H1 (cell line): Measurements from ENCODE around the gene ZNF618. TPM values are rescaled to one million over a fixed set of nuclear protein-coding genes. Genes with fewer than 3 reads are reported as not detected.
A peak's percentile ranks its signal among the peaks of the same experiment; 100 is the strongest.

Experiments
- CTCF ChIA-PET: fragments of 300-600 bp; sonication (Branson Sonifier 250); formaldehyde crosslinking; loops from one replicate; lab custom pipeline; 2021; ENCODE audit not compliant: partially characterized antibody; lab: Charles Lee
- POLR2A ChIA-PET: fragments of 300-600 bp; sonication (Branson Sonifier 250); formaldehyde crosslinking; loops from one replicate; lab custom pipeline; 2021; ENCODE audit warnings: inconsistent platforms; ENCODE audit not compliant: partially characterized antibody; lab: Charles Lee
- DNase-seq, 2 experiments: peaks; one replicate each; pipeline versions ENCODE4 v3.0.0 to v3.0.0-alpha.2; 2010 to 2022; ENCODE audit warnings: low spot score in 2 of 2, low read depth in 1 of 2, mixed read lengths in 1 of 2
- FAIRE-seq: peaks from 2 replicates; lab custom pipeline; 2011; peaks lifted over from hg19 to GRCh38; lab: Jason Lieb, UNC
- H2AFZ ChIP-seq: 2 replicates; pipeline ENCODE4 v1.8.1; 2012; ENCODE audit warnings: low read length, inconsistent platforms
- H2AK5ac ChIP-seq: 2 replicates; pipeline ENCODE4 v1.6.1; 2013; ENCODE audit warnings: low read depth, low read length
- H2BK120ac ChIP-seq: replicated peaks from 2 replicates; pipeline ENCODE3; 2013; ENCODE audit warnings: low read depth, low read length, inconsistent platforms
- H2BK12ac ChIP-seq: 2 replicates; pipeline ENCODE4 v1.6.1; 2013; ENCODE audit warnings: low read depth, low read length
- H2BK15ac ChIP-seq: 2 replicates; pipeline ENCODE4 v1.6.1; 2013; ENCODE audit warnings: low read length
- H2BK20ac ChIP-seq: 2 replicates; pipeline ENCODE4 v1.6.1; 2013; ENCODE audit warnings: low read length
- H2BK5ac ChIP-seq: 2 replicates; pipeline ENCODE4 v1.6.1; 2013; ENCODE audit warnings: low read depth, low read length
- H3K14ac ChIP-seq: 2 replicates; pipeline ENCODE4 v1.6.1; 2013; ENCODE audit warnings: inconsistent platforms; ENCODE audit not compliant: insufficient read length
- H3K18ac ChIP-seq: 2 replicates; pipeline ENCODE4 v1.6.1; 2013; ENCODE audit warnings: low read length; ENCODE audit errors: extremely low read depth
- H3K23ac ChIP-seq: 2 replicates; pipeline ENCODE4 v1.6.1; 2013; ENCODE audit warnings: inconsistent platforms; ENCODE audit not compliant: insufficient read length
- H3K23me2 ChIP-seq: 2 replicates; pipeline ENCODE4 v1.6.1; 2013; ENCODE audit warnings: low read depth, low read length
- H3K27ac ChIP-seq: 2 replicates; pipeline ENCODE4 v1.6.1; 2011; ENCODE audit warnings: low read depth, low read length, inconsistent platforms
- H3K27me3 ChIP-seq, 4 experiments: replicated peaks in 1 of 4; 1 replicate in 1 of 4; 2 replicates in 3 of 4; pipeline versions ENCODE4 v1.6.1 to v1.8.1; 2011 to 2013; ENCODE audit warnings: low read length in 3 of 4, mild to moderate bottlenecking in 3 of 4, inconsistent platforms in 2 of 4, mixed read lengths in 2 of 4, moderate library complexity in 1 of 4; ENCODE audit not compliant: control insufficient read depth in 3 of 4, insufficient read depth in 3 of 4; ENCODE audit errors: extremely low read depth in 1 of 4
- H3K36me3 ChIP-seq, 4 experiments: 2 replicates each; pipeline versions ENCODE4 v1.6.1 to v1.8.1; 2011 to 2013; ENCODE audit warnings: mild to moderate bottlenecking in 4 of 4, low read length in 3 of 4, moderate library complexity in 2 of 4, control low read depth in 1 of 4, inconsistent platforms in 1 of 4; ENCODE audit not compliant: insufficient read depth in 4 of 4, control insufficient read depth in 2 of 4
- H3K4ac ChIP-seq: replicated peaks from 2 replicates; pipeline ENCODE3; 2013; ENCODE audit warnings: low read length, low read depth, mixed read lengths, inconsistent platforms; ENCODE audit not compliant: insufficient read length
- H3K4me1 ChIP-seq, 4 experiments: replicated peaks in 1 of 4; 1 replicate in 1 of 4; 2 replicates in 3 of 4; pipeline versions ENCODE4 v1.6.1 to v1.8.1; 2011 to 2013; ENCODE audit warnings: low read length in 3 of 4, inconsistent platforms in 2 of 4, mixed read lengths in 1 of 4; ENCODE audit not compliant: insufficient read depth in 4 of 4, control insufficient read depth in 3 of 4
- H3K4me2 ChIP-seq, 2 experiments: 2 replicates each; pipeline versions ENCODE4 v1.6.1 to v1.8.1; 2011 to 2013; ENCODE audit warnings: low read depth in 2 of 2, low read length in 2 of 2, control low read depth in 1 of 2, inconsistent platforms in 1 of 2, mild to moderate bottlenecking in 1 of 2; ENCODE audit not compliant: insufficient read depth in 1 of 2
- H3K4me3 ChIP-seq, 4 experiments: fragments of 200-600, 300-600 bp in 1 of 4; sonication (generic), shearing (Covaris generic), sonication (Bioruptor Twin) in 1 of 4; 2 replicates each; pipeline versions ENCODE4 v1.5.1 to v1.8.1; 2011 to 2016; ENCODE audit warnings: low read length in 4 of 4, low read depth in 3 of 4, control low read depth in 2 of 4, inconsistent platforms in 2 of 4, mild to moderate bottlenecking in 2 of 4, mixed read lengths in 1 of 4, moderate library complexity in 1 of 4; ENCODE audit not compliant: insufficient read depth in 2 of 4; ENCODE audit errors: extremely low read depth in 1 of 4
- H3K56ac ChIP-seq: replicated peaks from 2 replicates; pipeline ENCODE3; 2013; ENCODE audit warnings: low read depth, mild to moderate bottlenecking, mixed read lengths, low read length, inconsistent platforms; ENCODE audit not compliant: insufficient read length
- H3K79me1 ChIP-seq: 2 replicates; pipeline ENCODE4 v1.6.1; 2013; ENCODE audit warnings: low read depth, low read length, control low read depth
- H3K79me2 ChIP-seq, 2 experiments: 2 replicates each; pipeline versions ENCODE4 v1.6.1 to v1.8.1; 2012 to 2013; ENCODE audit warnings: low read length in 2 of 2, mild to moderate bottlenecking in 2 of 2, inconsistent platforms in 1 of 2; ENCODE audit not compliant: insufficient read depth in 2 of 2, control insufficient read depth in 1 of 2
- H3K9ac ChIP-seq, 4 experiments: replicated peaks in 1 of 4; 1 replicate in 1 of 4; 2 replicates in 3 of 4; pipeline versions ENCODE4 v1.6.1 to v1.8.1; 2011 to 2013; ENCODE audit warnings: low read depth in 3 of 4, low read length in 3 of 4, control low read depth in 2 of 4, mild to moderate bottlenecking in 2 of 4, moderate library complexity in 2 of 4, inconsistent platforms in 1 of 4; ENCODE audit errors: extremely low read depth in 1 of 4
- H3K9me3 ChIP-seq, 2 experiments: 2 replicates each; pipeline versions ENCODE4 v1.6.1 to v1.8.1; 2012 to 2013; ENCODE audit warnings: mild to moderate bottlenecking in 2 of 2, moderate library complexity in 2 of 2, control low read depth in 1 of 2, inconsistent platforms in 1 of 2, low read depth in 1 of 2, low read length in 1 of 2, mixed read lengths in 1 of 2; ENCODE audit not compliant: insufficient read depth in 2 of 2
- H4K20me1 ChIP-seq, 2 experiments: replicated peaks in 1 of 2; 2 replicates each; pipeline versions ENCODE3 to v1.8.1; 2011 to 2013; ENCODE audit warnings: inconsistent platforms in 2 of 2, low read length in 2 of 2, mild to moderate bottlenecking in 1 of 2; ENCODE audit not compliant: insufficient read depth in 2 of 2, control insufficient read depth in 1 of 2
- H4K5ac ChIP-seq: 2 replicates; pipeline ENCODE4 v1.6.1; 2013; ENCODE audit warnings: low read length, low read depth, mixed read lengths, inconsistent platforms; ENCODE audit not compliant: insufficient read length
- H4K8ac ChIP-seq: 2 replicates; pipeline ENCODE4 v1.8.0; 2013; ENCODE audit warnings: mild to moderate bottlenecking, moderate library complexity, low read length, inconsistent platforms; ENCODE audit not compliant: insufficient read depth; ENCODE audit errors: extremely low read depth
- H4K91ac ChIP-seq: replicated peaks from 2 replicates; pipeline ENCODE3; 2013; ENCODE audit warnings: low read length, mixed read lengths, inconsistent platforms; ENCODE audit not compliant: insufficient read length
- BRCA1 ChIP-seq: IDR thresholded peaks from 2 replicates; pipeline ENCODE4 v1.6.1; 2012; ENCODE audit warnings: low read depth, low read length, improper control_type of control experiment
- POU5F1 ChIP-seq: IDR thresholded peaks from 2 replicates; pipeline ENCODE4 v1.6.1; 2011; ENCODE audit warnings: low read depth, mild to moderate bottlenecking, low read length, moderate library complexity
- SP4 ChIP-seq: IDR thresholded peaks from 2 replicates; pipeline ENCODE4 v1.6.1; 2012; ENCODE audit warnings: low read length, inconsistent platforms
- TEAD4 ChIP-seq: IDR thresholded peaks from 2 replicates; pipeline ENCODE4 v1.6.1; 2012; ENCODE audit warnings: low read depth, low read length, inconsistent platforms, mixed read lengths
- WGBS, 2 experiments: shearing (Covaris generic) in 1 of 2; methylation state at CpG; one replicate each; pipeline versions ENCODE4 v1.1.6 to v1.1.7; 2013 to 2015; ENCODE audit warnings: low lambda C conversion rate in 2 of 2, mixed read lengths in 2 of 2, inconsistent platforms in 1 of 2, low coverage in 1 of 2, missing lambda C conversion rate in 1 of 2; ENCODE audit not compliant: insufficient replicate concordance in 2 of 2, insufficient coverage in 1 of 2, insufficient read length in 1 of 2; ENCODE audit errors: extremely low coverage in 1 of 2, missing lambda C conversion rate in 1 of 2; 5-methylcytosine and 5-hydroxymethylcytosine counted together
- polyA plus RNA-seq, 7 experiments: library from polyadenylated mRNA; depleted of rRNA in 3 of 7; stranded (reverse) in 5 of 7; unstranded in 2 of 7; fragments of >200 nt in 5 of 7; fragments of 200-250 nt in 2 of 7; gene quantifications; 1 replicate in 5 of 7; 2 replicates in 1 of 7; 4 replicates in 1 of 7; pipeline versions ENCODE4 v1.2.1 to v1.2.3, GENCODE V29; 2011 to 2013; ENCODE audit warnings: missing spikeins in 2 of 7, mixed read lengths in 2 of 7
- total RNA-seq: library from RNA; stranded (reverse); fragmentation: NEBNext Ultra II Directional; extraction: Animal tissue kit (Norgen Biotek cat#: 25700); gene quantifications from 2 replicates; pipeline ENCODE4 v1.2.1, GENCODE V29; 2021
- TF ChIP-seq, protein P1 (sequence below): IDR thresholded peaks from 2 replicates; pipeline ENCODE4 v1.6.1; 2012; ENCODE audit warnings: inconsistent platforms

Gene ZNF618
- total and polyA plus RNA-seq, 2 of the 8 experiments (the other 6 are each of a cell fraction or from before 2014, with no cell fraction given): 9.6 to 28.5 TPM

DNA sequence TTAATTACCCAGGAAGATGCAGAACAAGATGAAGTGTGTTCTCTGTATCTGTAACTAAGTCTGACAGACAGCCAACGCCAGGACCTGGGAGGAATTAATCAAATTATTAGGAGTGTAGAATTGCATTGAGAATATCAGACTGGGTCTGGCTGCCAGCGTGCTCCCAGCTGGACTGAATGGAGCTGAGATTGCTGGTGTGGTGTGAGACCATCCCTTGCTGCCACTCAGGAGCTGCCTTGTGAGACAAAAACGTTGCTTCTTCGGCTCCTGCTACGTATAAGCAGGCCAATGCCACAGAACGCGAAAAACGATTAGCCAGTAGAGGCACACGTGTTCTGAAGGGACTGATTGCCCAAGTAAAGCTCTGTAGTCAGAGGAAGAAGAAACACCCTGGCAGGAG is 135.2 kb downstream of the ZNF618 start:
- H3K27ac ChIP-seq: no peak overlapping the region
- peaks cover 0 to 16% (median 2%) of the 10 kb centered on the region in 4 experiments; a peak in 4 of 8 replicates for H3K36me3 ChIP-seq
- no peak overlapping the region for H3K14ac ChIP-seq
- no peak overlapping the region for H2BK5ac ChIP-seq
- H3K79me1 ChIP-seq: no peaks in the 10 kb centered on the region
- peaks cover 0 to 5% (median 2%) of the 10 kb centered on the region in 4 experiments; a peak in 2 of 7 replicates for H3K4me1 ChIP-seq
- ChIA-PET CTCF (interaction anchor here (1.3 kb wide), 1 partner anchor 274 kb away, joined by 3 read pairs; no protein-coding TSS in a partner anchor), POLR2A (interaction anchor here (0.6 kb wide), 1 partner anchor 44 kb away, joined by 3 read pairs; no protein-coding TSS in a partner anchor)
- no peak for FAIRE-seq
- no peak overlapping the region for H3K23ac ChIP-seq
- H3K4me2 ChIP-seq: no peak overlapping the region; a peak in 1 of 4 replicates
- peak in 1 of 2 experiments; percentile 42 for DNase-seq
- no peak overlapping the region for H2BK15ac ChIP-seq
- H3K56ac ChIP-seq: no peak overlapping the region
- no peak overlapping the region for H3K18ac ChIP-seq
- H3K79me2 ChIP-seq: no peaks in the 10 kb centered on the region
- no peaks in the 10 kb centered on the region for H3K27me3 ChIP-seq
- H4K20me1 ChIP-seq: peaks cover 0 to 2% of the 10 kb centered on the region in 2 experiments
- H2AFZ ChIP-seq: no peak overlapping the region
- no peak overlapping the region for H4K8ac ChIP-seq
- 81% methylated on average over 9 of the region's 9 CpGs; no CpG with 5 or more reads in 1 of the 2 experiments for WGBS, 2 experiments
- no peak overlapping the region for H2BK20ac ChIP-seq
- no peak overlapping the region for H3K9ac ChIP-seq
- H3K4ac ChIP-seq: no peak overlapping the region
- no peak overlapping the region for H2AK5ac ChIP-seq
- H3K23me2 ChIP-seq: no peaks in the 10 kb centered on the region
- no peak overlapping the region for H2BK12ac ChIP-seq
- H4K91ac ChIP-seq: no peak overlapping the region
- H3K9me3 ChIP-seq: no peaks in the 10 kb centered on the region
- H2BK120ac ChIP-seq: no peak overlapping the region
- no peak overlapping the region for H4K5ac ChIP-seq
- H3K4me3 ChIP-seq: no peak overlapping the region
- TF ChIP-seq, protein P1, sequence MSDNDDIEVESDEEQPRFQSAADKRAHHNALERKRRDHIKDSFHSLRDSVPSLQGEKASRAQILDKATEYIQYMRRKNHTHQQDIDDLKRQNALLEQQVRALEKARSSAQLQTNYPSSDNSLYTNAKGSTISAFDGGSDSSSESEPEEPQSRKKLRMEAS: no peak
- TF ChIP-seq POU5F1: no peak
- no peak for TF ChIP-seq TEAD4
- TF ChIP-seq SP4: no peak
- no peak for TF ChIP-seq BRCA1
